Hepatocyte (in vitro differentiated cells): ENCODE results near the gene SH3RF1. TPM values are rescaled to one million over a fixed set of nuclear protein-coding genes. Genes with fewer than 3 reads are reported as not detected.
A peak's percentile ranks its signal among the peaks of the same experiment; 100 is the strongest.

ENCODE experiments used
- DNase-seq: peaks from one replicate; pipeline ENCODE4 v3.0.0-alpha.2; 2016; ENCODE audit warnings: low spot score
- H2AFZ ChIP-seq: fragments of 200-600 bp; sonication (generic); 2 replicates; pipeline ENCODE4 v1.6.0; 2016; ENCODE audit warnings: antibody characterized with exemption, mild to moderate bottlenecking
- H3K27ac ChIP-seq: fragments of 200-600 bp; sonication (generic); 2 replicates; pipeline ENCODE4 v1.5.1; 2016; ENCODE audit warnings: mild to moderate bottlenecking
- H3K27me3 ChIP-seq: fragments of 200-600 bp; sonication (generic); 2 replicates; pipeline ENCODE4 v1.6.1; 2016
- H3K36me3 ChIP-seq: fragments of 200-600 bp; sonication (generic); replicated peaks from 2 replicates; pipeline ENCODE4 v1.5.1; 2016; ENCODE audit warnings: low read depth; ENCODE audit not compliant: insufficient read depth
- H3K4me1 ChIP-seq: fragments of 200-600 bp; sonication (generic); 2 replicates; pipeline ENCODE4 v1.5.1; 2016; ENCODE audit warnings: mild to moderate bottlenecking, moderate library complexity; ENCODE audit not compliant: insufficient read depth
- H3K4me2 ChIP-seq: fragments of 200-600 bp; sonication (generic); 2 replicates; pipeline ENCODE4 v1.6.0; 2016
- H3K4me3 ChIP-seq: fragments of 200-600 bp; sonication (generic); 2 replicates; pipeline ENCODE4 v1.5.1; 2016; ENCODE audit warnings: mild to moderate bottlenecking
- H3K79me2 ChIP-seq: fragments of 200-600 bp; sonication (generic); 2 replicates; pipeline ENCODE4 v1.6.0; 2017; ENCODE audit warnings: mild to moderate bottlenecking
- H3K9me2 ChIP-seq: fragments of 200-600 bp; sonication (generic); replicated peaks from 2 replicates; pipeline ENCODE4 v1.6.0; 2017; ENCODE audit warnings: mild to moderate bottlenecking; ENCODE audit not compliant: insufficient read depth
- H3K9me3 ChIP-seq: fragments of 200-600 bp; sonication (generic); 2 replicates; pipeline ENCODE4 v1.5.1; 2016; ENCODE audit warnings: low read depth, mild to moderate bottlenecking
- H4K20me1 ChIP-seq: fragments of 200-600 bp; sonication (generic); 2 replicates; pipeline ENCODE4 v1.6.0; 2016; ENCODE audit warnings: mild to moderate bottlenecking; ENCODE audit not compliant: insufficient read depth, poor library complexity, severe bottlenecking
- CTCF ChIP-seq: fragments of 200-600 bp; sonication (generic); IDR thresholded peaks from 2 replicates; pipeline ENCODE4 v1.5.1; 2016; ENCODE audit warnings: antibody characterized with exemption, mild to moderate bottlenecking; ENCODE audit not compliant: poor library complexity
- EZH2 ChIP-seq: fragments of 200-600 bp; sonication (generic); IDR thresholded peaks from 2 replicates; pipeline ENCODE4 v1.6.1; 2016; ENCODE audit warnings: antibody characterized with exemption, mild to moderate bottlenecking, borderline replicate concordance
- EZH2phosphoT487 ChIP-seq: fragments of 200-600 bp; sonication (generic); IDR thresholded peaks from one replicate; pipeline ENCODE4 v1.6.1; 2018; ENCODE audit warnings: antibody characterized with exemption, mild to moderate bottlenecking, low read depth, moderate library complexity; ENCODE audit not compliant: unreplicated experiment, severe bottlenecking
- WGBS: methylation state at CpG from one replicate; pipeline ENCODE4 v1.1.6; 2016; ENCODE audit warnings: low lambda C conversion rate; ENCODE audit errors: missing lambda C conversion rate; 5-methylcytosine and 5-hydroxymethylcytosine counted together
- polyA plus RNA-seq: library from polyadenylated mRNA; unstranded; fragments of >200 nt; fragmentation: Nextera tagmentation; extraction: Ambion mirVana; gene quantifications from 2 replicates; pipeline ENCODE4 v1.2.1, GENCODE V29; 2016
- total RNA-seq: library from RNA; depleted of rRNA; stranded (reverse); fragments of >200 nt; gene quantifications from 2 replicates; pipeline ENCODE4 v1.2.3, GENCODE V29; 2014

The SH3RF1 gene
- total and polyA plus RNA-seq, 2 experiments from 2014 or later: 15.5 to 16.4 TPM

GRCh38 chr4:169225058-169225751 lies 45.6 kb downstream of the SH3RF1 start:
- H3K9me2 ChIP-seq: no peaks in the 10 kb centered on the region
- H3K4me1 ChIP-seq: peaks cover 30% of the 10 kb centered on the region
- TF ChIP-seq CTCF: no peak
- TF ChIP-seq EZH2phosphoT487: no peak
- TF ChIP-seq EZH2: no peak
- peak overlapping the region; percentile 32 for H3K4me2 ChIP-seq
- no peaks in the 10 kb centered on the region for H4K20me1 ChIP-seq
- no peak overlapping the region for H3K4me3 ChIP-seq
- H3K27me3 ChIP-seq: no peaks in the 10 kb centered on the region
- no peaks in the 10 kb centered on the region for H3K9me3 ChIP-seq
- H3K36me3 ChIP-seq: no peaks in the 10 kb centered on the region
- peak overlapping the region; percentile 83 for H3K27ac ChIP-seq
- H3K79me2 ChIP-seq: peaks cover 57% of the 10 kb centered on the region
- WGBS: 77% methylated on average over 4 of the region's 4 CpGs
- DNase-seq: peak; percentile 73
- H2AFZ ChIP-seq: no peak overlapping the region

- Histone ChIP-seq H2AFZ (no peak overlapping the region), H3K36me3 (no peaks in the 10 kb centered on the region), H3K4me1 (peaks cover 36% of the 10 kb centered on the region), H4K20me1 (no peaks in the 10 kb centered on the region), H3K27ac (peak overlapping the region; percentile 32), H3K4me3 (no peak overlapping the region), H3K79me2 (peaks cover 69% of the 10 kb centered on the region), H3K9me2 (no peaks in the 10 kb centered on the region), H3K4me2 (peak overlapping the region; percentile 13), H3K9me3 (no peaks in the 10 kb centered on the region), H3K27me3 (no peaks in the 10 kb centered on the region)
- no peak for TF ChIP-seq CTCF
- TF ChIP-seq EZH2phosphoT487: no peak
- no peak for TF ChIP-seq EZH2
- WGBS: 65% methylated on average over 6 of the region's 6 CpGs
- DNase-seq: peak; percentile 36
These were observed 48.0 kb downstream of the SH3RF1 start for GRCh38 chr4:169222761-169223160.

- no peaks in the 10 kb centered on the region for H3K36me3 ChIP-seq
- peaks cover 36% of the 10 kb centered on the region for H3K4me1 ChIP-seq
- H3K27me3 ChIP-seq: no peaks in the 10 kb centered on the region
- DNase-seq: no peak
- TF ChIP-seq EZH2 (no peak), CTCF (no peak), EZH2phosphoT487 (no peak)
- H3K4me3 ChIP-seq: no peak overlapping the region
- no peak overlapping the region for H2AFZ ChIP-seq
- no peaks in the 10 kb centered on the region for H4K20me1 ChIP-seq
- no peaks in the 10 kb centered on the region for H3K9me3 ChIP-seq
- no peak overlapping the region for H3K27ac ChIP-seq
- peaks cover 68% of the 10 kb centered on the region for H3K79me2 ChIP-seq
- H3K9me2 ChIP-seq: no peaks in the 10 kb centered on the region
- H3K4me2 ChIP-seq: peak overlapping the region; percentile 26
- 45% methylated on average over 3 of the region's 3 CpGs for WGBS
These were observed 49.1 kb downstream of the SH3RF1 start for GRCh38 chr4:169221662-169222061.
